HepG2 (cell line): Measurements from ENCODE around the gene ZNF367. TPM values are rescaled to one million over a fixed set of nuclear protein-coding genes. Genes with fewer than 3 reads are reported as not detected.
A peak's percentile ranks its signal among the peaks of the same experiment; 100 is the strongest.

ENCODE experiments used
- AGO2 ChIP-seq: fragments of 200-400 bp; formaldehyde crosslinking; optimal IDR thresholded peaks from 2 replicates; pipeline ENCODE3; 2017; ENCODE audit warnings: mild to moderate bottlenecking, low read depth, low read length, moderate library complexity
- ATF5 ChIP-seq: sonication (generic); formaldehyde crosslinking; IDR thresholded peaks from 2 replicates; pipeline ENCODE4 v1.4.0; 2020; ENCODE audit warnings: mild to moderate bottlenecking, low read depth, missing genetic modification reagents
- FOXP4 ChIP-seq: sonication (generic); formaldehyde crosslinking; IDR thresholded peaks from 2 replicates; pipeline ENCODE4 v1.4.0; 2020; ENCODE audit warnings: missing genetic modification reagents
- ISL2 ChIP-seq: sonication (generic); formaldehyde crosslinking; IDR thresholded peaks from 2 replicates; pipeline ENCODE4 v1.5.0; 2020; ENCODE audit warnings: missing genetic modification reagents
- JUN ChIP-seq: sonication (generic); formaldehyde crosslinking; IDR thresholded peaks from 2 replicates; pipeline ENCODE4 v1.4.0; 2020; ENCODE audit warnings: mild to moderate bottlenecking, missing genetic modification reagents
- KDM6A ChIP-seq: IDR thresholded peaks from 2 replicates; pipeline ENCODE4 v1.6.1; 2016; ENCODE audit warnings: low read depth
- MIXL1 ChIP-seq: IDR thresholded peaks from 2 replicates; pipeline ENCODE4 v1.6.1; 2016
- PITX1 ChIP-seq: sonication (generic); formaldehyde crosslinking; IDR thresholded peaks from 2 replicates; pipeline ENCODE4 v1.5.1; 2020; ENCODE audit warnings: mild to moderate bottlenecking, missing genetic modification reagents
- TBX2 ChIP-seq: sonication (generic); formaldehyde crosslinking; IDR thresholded peaks from 2 replicates; pipeline ENCODE4 v1.5.0; 2020; ENCODE audit warnings: missing genetic modification reagents, mild to moderate bottlenecking, borderline replicate concordance
- ZFP1 ChIP-seq: IDR thresholded peaks from 2 replicates; pipeline ENCODE4 v1.6.1; 2016
- ZHX2 ChIP-seq, 2 experiments: sonication (generic) in 1 of 2; formaldehyde crosslinking in 1 of 2; IDR thresholded peaks; 2 replicates each; pipeline versions ENCODE4 v1.6.1 to v1.9.0; 2014 to 2022; ENCODE audit warnings: antibody characterized with exemption in 1 of 2, borderline replicate concordance in 1 of 2, inconsistent platforms in 1 of 2, low read depth in 1 of 2, missing genetic modification reagents in 1 of 2
- ZNF331 ChIP-seq: sonication (generic); formaldehyde crosslinking; IDR thresholded peaks from 2 replicates; pipeline ENCODE4 v1.4.0; 2020; ENCODE audit warnings: missing genetic modification reagents
- ZNF614 ChIP-seq: IDR thresholded peaks from 2 replicates; pipeline ENCODE4 v1.6.1; 2018; ENCODE audit warnings: missing biosample characterization, missing genetic modification reagents, inconsistent platforms, borderline replicate concordance
- ZSCAN22 ChIP-seq: sonication (generic); formaldehyde crosslinking; IDR thresholded peaks from 2 replicates; pipeline ENCODE4 v1.4.0; 2020; ENCODE audit warnings: mild to moderate bottlenecking, missing genetic modification reagents
- polyA plus RNA-seq, 8 experiments: library from polyadenylated mRNA; depleted of rRNA in 3 of 8; stranded (reverse) in 7 of 8; unstranded in 1 of 8; fragments of >200 nt; fragmentation: Illumina TruSeq in 4 of 8; extraction: Trizol in 4 of 8; gene quantifications; 2 replicates each; pipeline versions ENCODE4 v1.2.1 to v1.2.3, GENCODE V29; 2011 to 2016; ENCODE audit warnings: low read depth in 4 of 8, missing spikeins in 1 of 8, mixed read lengths in 1 of 8; ENCODE audit not compliant: insufficient read depth in 1 of 8
- total RNA-seq, 5 experiments: library from RNA; depleted of rRNA; stranded (reverse); fragments of >200 nt; fragmentation: Illumina TruSeq; extraction: Trizol; gene quantifications; 2 replicates each; pipeline ENCODE4 v1.2.3, GENCODE V29; 2016; ENCODE audit warnings: low read depth in 1 of 5
- TF ChIP-seq, protein P1 (sequence below): sonication (generic); formaldehyde crosslinking; IDR thresholded peaks from 2 replicates; pipeline ENCODE4 v1.4.0; 2020; ENCODE audit warnings: missing genetic modification reagents

The ZNF367 gene
- total and polyA plus RNA-seq, 2 of the 13 experiments (the other 11 are each of a cell fraction or from before 2014, with no cell fraction given) = 2.9 to 7.7 TPM

DNA sequence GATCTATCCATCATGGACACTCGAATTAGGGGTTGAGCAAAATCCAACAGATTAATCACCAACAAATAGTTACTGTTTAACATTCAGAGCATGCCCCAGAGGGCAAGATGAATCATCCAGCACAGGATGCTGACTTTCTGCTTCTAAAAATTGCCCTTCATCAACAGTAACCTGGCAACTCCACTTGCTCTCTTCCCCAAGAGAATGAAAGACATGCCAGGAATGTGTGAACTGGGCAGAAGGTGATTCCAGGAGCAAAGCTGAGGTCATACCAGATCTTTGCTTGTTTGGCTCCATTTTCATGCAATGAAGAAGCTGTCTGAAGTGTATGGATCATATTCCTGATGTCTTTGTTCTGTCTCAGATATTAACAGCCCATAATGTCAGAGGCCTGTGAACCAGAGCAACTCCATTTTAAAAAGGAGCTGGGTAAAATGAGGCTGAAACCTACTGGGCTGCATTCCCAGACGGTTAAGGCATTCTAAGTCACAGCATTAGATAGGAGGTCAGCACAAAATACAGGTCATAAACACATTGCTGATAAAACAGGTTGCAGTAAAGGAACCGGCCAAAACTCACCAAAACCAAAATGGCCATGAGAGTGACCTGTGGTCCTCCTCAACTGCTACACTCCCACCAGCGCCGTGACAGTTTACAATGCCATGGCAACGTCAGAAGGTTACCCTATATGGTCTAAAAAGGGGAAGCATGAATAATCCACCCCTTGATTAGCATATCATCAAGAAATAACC is 2.5 kb upstream of the ZNF367 start (continued):
- peak; percentile 70; the same call in 1 of the 2 replicates for TF ChIP-seq PITX1 (CRISPR knock-in tag)
- TF ChIP-seq, protein P1, sequence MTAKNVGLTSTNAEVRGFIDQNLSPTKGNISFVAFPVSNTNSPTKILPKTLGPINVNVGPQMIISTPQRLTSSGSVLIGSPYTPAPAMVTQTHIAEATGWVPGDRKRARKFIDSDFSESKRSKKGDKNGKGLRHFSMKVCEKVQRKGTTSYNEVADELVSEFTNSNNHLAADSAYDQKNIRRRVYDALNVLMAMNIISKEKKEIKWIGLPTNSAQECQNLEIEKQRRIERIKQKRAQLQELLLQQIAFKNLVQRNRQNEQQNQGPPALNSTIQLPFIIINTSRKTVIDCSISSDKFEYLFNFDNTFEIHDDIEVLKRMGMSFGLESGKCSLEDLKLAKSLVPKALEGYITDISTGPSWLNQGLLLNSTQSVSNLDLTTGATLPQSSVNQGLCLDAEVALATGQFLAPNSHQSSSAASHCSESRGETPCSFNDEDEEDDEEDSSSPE (CRISPR knock-in tag) = peak; percentile 17; the same call in 1 of the 2 replicates
- peak; percentile 85 for TF ChIP-seq MIXL1 (CRISPR knock-in tag)
- peak; percentile 94 for TF ChIP-seq JUN (CRISPR knock-in tag)
- peak; percentile 96 for TF ChIP-seq TBX2
- peak; percentile 76 for TF ChIP-seq KDM6A (CRISPR knock-in tag)
- TF ChIP-seq ZHX2 (IDR thresholded peaks at IDR 0.05; ENCODE audit: low read depth) = no peak
- no peak for TF ChIP-seq ZHX2 (CRISPR knock-in tag; IDR thresholded peaks at IDR 0.05; ENCODE audit: borderline replicate concordance)
- no peak for TF ChIP-seq ZSCAN22 (CRISPR knock-in tag)
- no peak for TF ChIP-seq ATF5 (CRISPR knock-in tag)
- peak; percentile 59 for TF ChIP-seq ISL2 (CRISPR knock-in tag)
- TF ChIP-seq ZNF614 (CRISPR knock-in tag) = peak; percentile 93; the same call in 1 of the 2 replicates
- TF ChIP-seq FOXP4 (CRISPR knock-in tag) = peak; percentile 89
- TF ChIP-seq ZNF331 = peak; percentile 91; the same call in 1 of the 2 replicates
- 0 out of 2 replicates have a peak, but pooled peaks have one; percentile 23 for TF ChIP-seq ZFP1 (CRISPR knock-in tag)
- no peak for TF ChIP-seq AGO2
